Lower leg skin (tissue), 4 donors: ENCODE results near the gene P4HTM. TPM values are rescaled to one million over a fixed set of nuclear protein-coding genes. Genes with fewer than 3 reads are reported as not detected.

Source experiments
- DNase-seq, 2 donors: peaks; one replicate each; pipeline ENCODE4 v3.0.0-alpha.2; 2019; ENCODE audit warnings: low spot score in 2 of 2
- H3K4me3 ChIP-seq: fragments of 200-600 bp; sonication (generic); 2 replicates; pipeline ENCODE4 v1.5.1; 2017; ENCODE audit warnings: mild to moderate bottlenecking, low read depth; ENCODE audit not compliant: poor library complexity, severe bottlenecking
- POLR2A ChIP-seq, 2 donors: fragments of 450-650 bp; IDR thresholded peaks; one replicate each; pipeline ENCODE4 v1.6.1; 2016 to 2017; ENCODE audit warnings: antibody characterized with exemption in 2 of 2, mild to moderate bottlenecking in 1 of 2, moderate library complexity in 1 of 2
- WGBS, 2 donors: methylation state at CpG; one replicate each; pipeline ENCODE4 v1.1.5; 2018; 5-methylcytosine and 5-hydroxymethylcytosine counted together
- intact Hi-C: fragments of 100-400 bp; cut with DNase I; formaldehyde crosslinking; loops from one replicate; pipeline ENCODE4 v1.15.0; 2023; ENCODE audit warnings: low total_unique reads
- total RNA-seq, 4 donors: library from RNA; depleted of rRNA; stranded (reverse); fragments of >200 nt; gene quantifications; one replicate each; pipeline ENCODE4 v1.1.0, GENCODE V29; 2016
- TF ChIP-seq, protein P1 (sequence below), 3 donors: fragments of 450-650 bp; IDR thresholded peaks; one replicate each; pipeline ENCODE4 v1.5.1; 2016; ENCODE audit warnings: antibody characterized with exemption in 3 of 3, mild to moderate bottlenecking in 3 of 3, moderate library complexity in 2 of 3

P4HTM gene
- total RNA-seq, 4 donors from 2014 or later = 23.4 to 41.9 (median 36.0) TPM

DNA sequence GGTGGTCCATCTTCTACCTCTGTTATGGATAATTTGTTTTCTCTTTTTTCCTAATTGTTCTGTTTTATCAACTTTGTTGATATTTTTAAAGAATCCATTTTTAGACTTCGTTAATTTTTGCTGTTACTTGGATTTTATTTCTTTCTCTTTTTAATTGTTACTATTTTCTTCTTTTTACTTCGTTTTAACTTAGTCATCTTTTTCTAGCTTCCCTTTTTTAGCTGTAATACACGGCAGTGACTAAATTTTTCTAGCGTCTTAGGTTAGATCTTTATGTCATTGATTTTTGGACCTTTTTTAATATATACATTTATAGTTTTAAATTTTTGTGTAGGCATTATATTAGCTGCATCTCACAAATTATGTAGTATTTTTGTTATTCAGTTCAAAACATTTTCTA is 38.3 kb upstream of the P4HTM start:
- TF ChIP-seq POLR2A (IDR thresholded peaks at IDR 0.05) = no peak
- TF ChIP-seq, protein P1, sequence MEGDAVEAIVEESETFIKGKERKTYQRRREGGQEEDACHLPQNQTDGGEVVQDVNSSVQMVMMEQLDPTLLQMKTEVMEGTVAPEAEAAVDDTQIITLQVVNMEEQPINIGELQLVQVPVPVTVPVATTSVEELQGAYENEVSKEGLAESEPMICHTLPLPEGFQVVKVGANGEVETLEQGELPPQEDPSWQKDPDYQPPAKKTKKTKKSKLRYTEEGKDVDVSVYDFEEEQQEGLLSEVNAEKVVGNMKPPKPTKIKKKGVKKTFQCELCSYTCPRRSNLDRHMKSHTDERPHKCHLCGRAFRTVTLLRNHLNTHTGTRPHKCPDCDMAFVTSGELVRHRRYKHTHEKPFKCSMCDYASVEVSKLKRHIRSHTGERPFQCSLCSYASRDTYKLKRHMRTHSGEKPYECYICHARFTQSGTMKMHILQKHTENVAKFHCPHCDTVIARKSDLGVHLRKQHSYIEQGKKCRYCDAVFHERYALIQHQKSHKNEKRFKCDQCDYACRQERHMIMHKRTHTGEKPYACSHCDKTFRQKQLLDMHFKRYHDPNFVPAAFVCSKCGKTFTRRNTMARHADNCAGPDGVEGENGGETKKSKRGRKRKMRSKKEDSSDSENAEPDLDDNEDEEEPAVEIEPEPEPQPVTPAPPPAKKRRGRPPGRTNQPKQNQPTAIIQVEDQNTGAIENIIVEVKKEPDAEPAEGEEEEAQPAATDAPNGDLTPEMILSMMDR (IDR thresholded peaks at IDR 0.05) = no peak
- intact Hi-C loops = no loop called here
- H3K4me3 ChIP-seq = no peak overlapping the region
- DNase-seq = no peak
- WGBS, 2 donors = 83 to 92% methylated on average over 4 of the region's 4 CpGs

DNA sequence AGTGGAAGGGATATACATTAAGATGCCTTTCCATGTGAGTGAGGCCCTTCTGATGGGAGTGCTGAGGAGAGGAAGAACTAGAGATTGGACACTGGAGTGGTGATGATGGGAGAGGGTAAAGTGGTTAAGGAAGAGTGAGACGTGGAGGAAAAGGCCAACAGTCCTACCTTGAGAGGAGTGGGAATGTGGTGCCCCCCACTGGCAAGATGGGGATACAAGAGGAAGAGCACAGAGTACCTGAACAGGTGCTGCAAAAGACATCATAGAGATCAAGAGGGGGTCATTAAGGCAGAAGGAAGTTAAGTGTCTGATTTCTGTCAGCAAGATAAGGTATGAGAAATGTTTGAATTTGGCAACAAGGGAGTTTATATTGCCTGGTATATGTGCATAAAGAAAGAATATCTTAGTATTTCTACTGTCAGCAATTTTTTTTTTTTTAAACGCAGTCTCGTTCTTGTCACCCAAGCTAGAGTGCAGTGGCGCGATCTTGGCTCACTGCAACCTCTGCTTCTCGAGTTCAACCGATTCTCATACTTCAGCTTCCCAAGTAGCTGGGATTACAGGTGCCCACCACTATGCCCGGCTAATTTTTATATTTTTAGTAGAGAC is 37.4 kb upstream of the P4HTM start:
- H3K4me3 ChIP-seq = no peak overlapping the region
- TF ChIP-seq, protein P1 (IDR thresholded peaks at IDR 0.05) = no peak
- TF ChIP-seq POLR2A (IDR thresholded peaks at IDR 0.05) = no peak
- intact Hi-C loops = no loop called here
- no peak for DNase-seq
- WGBS, 2 donors = 85% methylated on average over 8 of the region's 8 CpGs

DNA sequence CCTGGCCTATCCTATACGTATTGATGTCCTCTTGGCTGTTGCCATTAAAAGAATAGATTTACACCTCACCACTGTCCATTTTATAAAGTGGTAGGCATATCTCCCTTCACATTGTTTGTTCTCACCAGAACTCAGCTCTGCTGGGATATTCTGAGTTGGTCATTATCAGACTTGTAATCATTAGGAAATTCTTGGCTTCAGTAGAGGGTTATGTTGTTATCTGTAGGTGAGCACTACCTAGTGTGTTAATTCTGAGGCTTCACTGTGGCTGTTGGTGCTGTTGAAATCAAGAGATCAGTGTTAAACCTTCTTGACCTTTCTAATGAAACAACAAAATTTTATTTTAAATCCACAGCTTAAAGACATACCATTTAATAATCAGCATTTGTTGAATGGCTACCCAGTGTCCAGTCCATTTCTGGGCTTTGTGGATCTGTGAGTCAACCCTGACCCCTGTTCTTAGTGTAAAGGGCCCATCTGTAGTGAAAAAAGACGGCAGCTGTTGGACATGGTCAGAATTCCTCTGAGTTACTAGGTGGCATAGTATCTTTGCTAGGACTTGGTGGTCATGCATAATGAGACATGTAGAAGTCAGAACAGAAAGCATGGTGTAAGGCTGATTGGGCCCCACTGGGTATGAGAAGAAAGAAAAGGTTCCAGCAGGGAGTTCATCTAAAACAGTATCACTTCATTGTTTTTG is 32.9 kb upstream of the P4HTM start:
- no peak for DNase-seq
- intact Hi-C loops = no loop called here
- 91 to 94% methylated on average over 2 of the region's 2 CpGs for WGBS, 2 donors
- H3K4me3 ChIP-seq = no peak overlapping the region
- no peak for TF ChIP-seq POLR2A (IDR thresholded peaks at IDR 0.05)
- TF ChIP-seq, protein P1 (IDR thresholded peaks at IDR 0.05) = no peak

DNA sequence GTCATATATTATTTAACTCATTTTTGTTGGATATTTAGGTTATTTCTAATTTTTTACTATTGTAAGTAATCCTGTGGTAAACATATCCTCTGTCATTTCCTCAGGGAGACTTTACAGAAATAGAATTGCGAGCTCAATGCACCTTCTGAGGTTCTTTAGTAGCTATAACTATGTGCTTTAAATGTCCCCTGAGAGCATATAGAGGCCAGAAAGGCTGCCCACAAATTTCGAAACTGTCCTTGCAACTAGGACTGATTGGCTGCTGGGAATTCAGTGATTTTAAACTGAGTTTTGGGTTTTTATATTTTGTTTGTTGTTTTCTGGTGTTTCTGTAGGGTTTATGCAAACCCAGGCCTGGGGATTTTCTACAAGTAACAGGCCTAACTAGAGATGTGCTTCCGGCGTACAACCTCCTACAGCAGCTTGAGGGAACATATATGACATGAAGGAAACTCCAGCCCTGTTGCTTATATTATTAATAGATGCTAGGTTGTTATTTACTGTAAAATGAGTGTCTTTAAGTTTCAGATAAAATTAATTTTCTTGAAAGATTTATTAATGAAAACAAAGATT is 29.1 kb upstream of the P4HTM start:
- DNase-seq = no peak
- no peak overlapping the region for H3K4me3 ChIP-seq
- 81 to 84% methylated on average over 4 of the region's 4 CpGs for WGBS, 2 donors
- intact Hi-C loops = no loop called here
- TF ChIP-seq, protein P1 (IDR thresholded peaks at IDR 0.05) = no peak
- TF ChIP-seq POLR2A (IDR thresholded peaks at IDR 0.05) = no peak

DNA sequence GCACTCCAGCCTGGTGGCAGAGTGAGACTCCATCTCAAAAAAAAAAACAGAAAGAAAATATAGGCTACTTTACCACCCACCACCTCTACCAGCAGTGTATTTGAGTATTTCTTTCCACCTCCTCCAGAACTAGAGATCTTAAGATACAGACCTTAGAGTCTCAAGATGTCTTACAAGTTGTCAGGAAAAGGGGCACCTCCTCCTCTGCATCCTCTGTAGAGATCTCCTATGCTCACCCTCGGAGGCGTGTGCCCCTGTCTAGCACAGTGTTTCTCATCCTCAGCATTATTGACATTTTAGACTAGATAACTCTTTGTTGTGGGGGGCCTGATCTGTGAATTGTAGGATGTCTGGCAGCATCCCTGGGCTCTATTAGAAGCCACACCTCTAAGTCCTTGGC is 27.7 kb upstream of the P4HTM start:
- DNase-seq = no peak
- no peak overlapping the region for H3K4me3 ChIP-seq
- intact Hi-C loops = no loop called here
- TF ChIP-seq POLR2A (IDR thresholded peaks at IDR 0.05) = no peak
- 75 to 88% methylated on average over 2 of the region's 2 CpGs for WGBS, 2 donors

DNA sequence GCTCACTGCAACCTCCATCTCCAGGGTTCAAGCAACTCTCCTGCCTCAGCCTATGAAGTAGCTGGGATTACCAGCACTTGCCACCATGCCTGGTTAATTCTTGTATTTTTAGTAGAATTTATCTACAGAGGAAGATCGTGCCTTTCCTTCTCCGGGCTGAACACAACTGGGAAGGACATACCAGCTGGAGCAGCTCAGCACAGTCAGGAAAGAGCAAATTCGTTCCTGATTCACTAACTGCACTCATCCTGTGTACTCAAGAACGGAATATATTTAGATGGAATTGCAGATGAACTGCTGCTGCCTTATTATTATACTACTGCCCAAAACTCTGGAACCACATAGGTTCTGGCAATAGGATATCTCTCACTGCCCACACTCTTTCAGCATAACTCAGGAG is 27.1 kb upstream of the P4HTM start:
- WGBS, 2 donors = 82 to 92% methylated on average over 4 of the region's 4 CpGs
- TF ChIP-seq, protein P1 (IDR thresholded peaks at IDR 0.05) = no peak
- H3K4me3 ChIP-seq = no peak overlapping the region
- DNase-seq = peak in 1 of 2 donors; percentile 34
- intact Hi-C loops = no loop called here
